Neuron (in vitro differentiated cells): Measurements from ENCODE around the gene NRCAM.
"Not testable (repeated sequence)": the region's sequence is repeated elsewhere in the genome, so short reads cannot be mapped to it uniquely, and the experiment has no call there.

Experiments used
- H2AFZ ChIP-seq: one replicate; pipeline ENCODE4 v1.6.1; 2013; ENCODE audit warnings: low read depth, mild to moderate bottlenecking, inconsistent platforms, low read length, moderate library complexity
- H3K27me3 ChIP-seq: one replicate; pipeline ENCODE4 v1.6.1; 2013; ENCODE audit warnings: low read length; ENCODE audit not compliant: insufficient read depth
- H3K36me3 ChIP-seq: one replicate; pipeline ENCODE4 v1.6.1; 2013; ENCODE audit warnings: low read length; ENCODE audit not compliant: insufficient read depth
- H3K4me1 ChIP-seq: one replicate; pipeline ENCODE4 v1.6.1; 2013; ENCODE audit warnings: low read length; ENCODE audit not compliant: insufficient read depth
- H3K4me3 ChIP-seq: 2 replicates; pipeline ENCODE4 v1.5.1; 2013; ENCODE audit warnings: mild to moderate bottlenecking, low read length, moderate library complexity
- H3K9me3 ChIP-seq: one replicate; pipeline ENCODE4 v1.6.1; 2013; ENCODE audit warnings: low read length

NRCAM gene

GRCh38 chr7:108395426-108395825 lies 60.8 kb downstream of the NRCAM start:
- Histone ChIP-seq H3K27me3 (no peaks in the 10 kb centered on the region), H3K4me1 (peaks cover 12% of the 10 kb centered on the region), H3K36me3 (no peaks in the 10 kb centered on the region), H2AFZ (no peak overlapping the region), H3K9me3 (no peaks in the 10 kb centered on the region), H3K4me3 (no peak overlapping the region)

DNA sequence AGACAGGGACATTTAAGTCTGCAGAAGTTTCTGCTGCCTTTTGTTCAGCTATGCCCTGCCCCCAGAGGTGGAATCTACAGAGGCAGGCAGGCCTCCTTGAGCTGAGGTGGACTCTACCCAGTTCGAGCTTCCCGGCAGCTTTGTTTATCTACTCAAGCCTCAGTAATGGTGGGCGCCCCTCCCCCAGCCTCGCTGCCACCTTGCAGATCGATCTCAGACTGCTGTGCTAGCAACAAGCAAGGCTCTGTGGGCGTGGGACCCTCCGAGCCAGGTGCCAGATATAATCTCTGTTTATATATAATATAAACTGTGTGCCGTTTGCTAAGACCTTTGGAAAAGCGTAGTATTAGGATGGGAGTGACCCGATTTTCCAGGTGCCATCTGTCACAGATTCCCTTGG lies 63.1 kb downstream of the NRCAM start:
- H3K4me3 ChIP-seq, H3K9me3 ChIP-seq, H2AFZ ChIP-seq, H3K27me3 ChIP-seq, H3K36me3 ChIP-seq: not testable (repeated sequence)
- peaks cover 12% of the 10 kb centered on the region for H3K4me1 ChIP-seq

DNA sequence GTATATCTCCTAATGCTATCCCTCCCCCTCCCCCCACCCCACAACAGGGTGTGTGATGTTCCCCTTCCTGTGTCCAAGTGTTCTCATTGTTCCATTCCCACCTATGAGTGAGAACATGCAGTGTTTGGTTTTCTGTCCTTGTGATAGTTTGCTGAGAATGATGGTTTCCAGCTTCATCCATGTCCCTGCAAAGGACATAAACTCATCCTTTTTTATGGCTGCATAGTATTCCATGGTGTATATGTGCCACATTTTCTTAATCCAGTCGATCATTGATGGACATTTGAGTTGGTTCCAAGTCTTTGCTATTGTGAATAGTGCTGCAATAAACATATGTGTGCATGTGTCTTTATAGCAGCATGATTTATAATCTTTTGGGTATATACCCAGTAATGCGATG lies 68.5 kb downstream of the NRCAM start:
- H3K9me3 ChIP-seq, H2AFZ ChIP-seq, H3K36me3 ChIP-seq, H3K4me1 ChIP-seq, H3K27me3 ChIP-seq, H3K4me3 ChIP-seq: not testable (repeated sequence)

DNA sequence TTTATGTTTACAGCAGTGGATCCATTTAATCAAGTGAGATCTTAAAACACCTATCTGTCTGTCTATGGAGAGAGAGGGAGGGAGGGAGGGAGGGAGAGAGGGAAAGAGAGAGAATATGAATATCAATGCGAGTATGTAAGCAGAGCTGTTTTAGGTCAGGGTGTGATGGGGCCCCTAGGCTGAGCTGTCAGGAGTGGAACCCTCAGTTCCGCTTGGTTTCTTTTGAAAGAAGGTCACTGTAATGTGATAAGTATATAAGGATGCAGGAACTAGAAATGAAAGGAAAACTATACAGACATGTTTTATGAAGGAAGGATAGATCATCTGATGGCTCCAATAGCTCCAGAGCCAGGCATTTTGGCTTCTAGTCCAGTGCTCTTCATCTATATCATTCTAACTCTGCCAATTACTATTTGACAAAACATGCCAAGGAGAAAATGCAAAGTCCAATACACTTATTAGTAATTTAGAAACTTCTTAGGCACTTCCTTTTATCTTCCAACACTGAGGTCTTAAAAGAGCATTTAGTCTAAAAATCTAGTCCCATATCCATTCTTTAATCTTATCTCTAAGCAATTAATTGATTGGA lies 70.3 kb downstream of the NRCAM start:
- Histone ChIP-seq H3K27me3 (no peaks in the 10 kb centered on the region), H3K9me3 (no peaks in the 10 kb centered on the region), H3K4me1 (no peaks in the 10 kb centered on the region), H2AFZ (no peak overlapping the region), H3K36me3 (no peaks in the 10 kb centered on the region), H3K4me3 (no peak overlapping the region)

GRCh38 chr7:108384716-108385483 lies 71.3 kb downstream of the NRCAM start:
- H3K4me1 ChIP-seq, result no peaks in the 10 kb centered on the region
- no peaks in the 10 kb centered on the region for H3K9me3 ChIP-seq
- no peak overlapping the region for H3K4me3 ChIP-seq
- no peaks in the 10 kb centered on the region for H3K27me3 ChIP-seq
- no peaks in the 10 kb centered on the region for H3K36me3 ChIP-seq
- H2AFZ ChIP-seq, result no peak overlapping the region

DNA sequence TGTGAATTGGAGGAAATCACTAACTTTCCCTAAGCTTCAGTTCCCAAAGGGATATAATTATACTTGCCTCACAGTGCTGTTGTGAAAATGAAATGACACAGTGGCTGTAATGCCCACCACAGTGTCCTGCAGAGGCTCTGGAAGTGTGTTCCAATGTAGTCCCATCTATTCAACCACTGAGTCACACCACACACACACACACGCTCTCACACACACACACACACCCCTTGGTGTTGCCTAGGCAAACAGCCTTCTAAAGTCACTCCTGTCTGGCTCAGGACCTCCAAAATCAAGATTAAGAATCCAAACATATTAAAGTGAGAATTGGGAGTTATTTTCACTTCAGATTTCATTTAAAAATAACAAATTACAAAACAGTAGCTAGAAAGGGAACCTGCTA lies 73.3 kb downstream of the NRCAM start:
- Histone ChIP-seq H3K4me1 (no peaks in the 10 kb centered on the region), H3K36me3 (no peaks in the 10 kb centered on the region), H3K4me3 (no peak overlapping the region), H3K9me3 (no peaks in the 10 kb centered on the region), H2AFZ (no peak overlapping the region), H3K27me3 (no peaks in the 10 kb centered on the region)

DNA sequence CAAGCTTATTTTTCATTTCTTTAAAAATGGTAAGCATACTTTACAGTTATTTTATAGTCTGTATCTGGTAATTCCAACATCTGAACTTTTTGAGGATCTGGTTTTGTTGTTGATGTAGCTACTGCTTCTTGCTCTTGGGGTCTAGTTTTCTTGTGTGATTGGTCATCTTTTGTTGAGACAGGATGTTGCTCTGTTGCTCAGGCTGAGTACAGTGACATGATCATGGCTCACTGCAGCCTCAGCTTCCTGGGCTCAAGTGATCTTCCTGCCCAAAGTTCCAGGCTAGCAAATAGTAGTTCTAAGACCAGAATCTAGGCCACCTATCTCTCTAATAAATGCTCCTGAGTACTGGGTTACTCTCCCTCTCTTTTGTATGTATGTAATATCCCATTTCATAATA lies 75.7 kb downstream of the NRCAM start:
- H3K9me3 ChIP-seq, result no peaks in the 10 kb centered on the region
- H2AFZ ChIP-seq, result no peak overlapping the region
- no peaks in the 10 kb centered on the region for H3K4me1 ChIP-seq
- H3K36me3 ChIP-seq, result no peaks in the 10 kb centered on the region
- no peaks in the 10 kb centered on the region for H3K27me3 ChIP-seq
- no peak overlapping the region for H3K4me3 ChIP-seq

DNA sequence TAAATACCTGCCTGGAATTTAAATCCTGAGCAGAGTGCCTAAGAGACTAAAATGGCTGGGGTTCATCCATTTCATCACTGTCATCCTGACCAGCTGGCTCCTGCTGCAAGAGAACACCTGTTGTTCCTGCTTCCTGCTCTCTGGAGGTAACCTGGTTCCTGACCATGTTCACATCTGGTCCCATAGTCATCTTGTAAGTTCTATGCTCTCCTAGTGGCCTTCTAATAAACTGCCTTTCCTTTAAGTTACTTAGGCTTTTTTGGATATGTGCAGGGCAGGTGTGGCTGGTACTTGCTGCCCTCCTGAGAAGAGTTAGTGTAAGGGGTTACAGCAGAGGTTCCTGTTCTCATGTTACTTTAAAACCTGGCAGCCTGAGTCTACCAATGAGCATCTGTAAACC lies 80.0 kb downstream of the NRCAM start:
- Histone ChIP-seq H3K4me1 (peaks cover 1% of the 10 kb centered on the region), H2AFZ (no peak overlapping the region), H3K36me3 (no peaks in the 10 kb centered on the region), H3K4me3 (no peak overlapping the region), H3K9me3 (no peaks in the 10 kb centered on the region), H3K27me3 (no peaks in the 10 kb centered on the region)

DNA sequence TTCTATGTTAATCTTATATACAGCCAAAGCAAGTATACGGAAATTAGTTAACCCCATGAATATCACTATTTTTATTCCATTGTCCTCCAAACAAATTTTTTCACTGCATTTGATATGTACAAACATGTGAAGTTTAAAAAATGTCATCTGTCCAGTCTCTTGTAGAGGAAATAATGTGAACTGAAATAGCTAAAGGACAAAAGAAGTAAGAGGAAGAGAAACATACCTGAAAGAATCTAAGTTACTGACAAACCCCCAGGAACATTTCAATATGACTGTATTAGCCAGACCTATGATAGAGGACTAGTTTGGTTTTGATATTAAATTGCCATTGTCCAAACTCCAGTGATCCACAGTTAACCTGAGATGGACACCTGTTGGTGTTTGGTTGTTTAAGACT lies 80.6 kb downstream of the NRCAM start:
- Histone ChIP-seq H3K4me1 (peaks cover 3% of the 10 kb centered on the region), H3K9me3 (no peaks in the 10 kb centered on the region), H3K36me3 (no peaks in the 10 kb centered on the region), H3K27me3 (no peaks in the 10 kb centered on the region), H3K4me3 (no peak overlapping the region), H2AFZ (no peak overlapping the region)

DNA sequence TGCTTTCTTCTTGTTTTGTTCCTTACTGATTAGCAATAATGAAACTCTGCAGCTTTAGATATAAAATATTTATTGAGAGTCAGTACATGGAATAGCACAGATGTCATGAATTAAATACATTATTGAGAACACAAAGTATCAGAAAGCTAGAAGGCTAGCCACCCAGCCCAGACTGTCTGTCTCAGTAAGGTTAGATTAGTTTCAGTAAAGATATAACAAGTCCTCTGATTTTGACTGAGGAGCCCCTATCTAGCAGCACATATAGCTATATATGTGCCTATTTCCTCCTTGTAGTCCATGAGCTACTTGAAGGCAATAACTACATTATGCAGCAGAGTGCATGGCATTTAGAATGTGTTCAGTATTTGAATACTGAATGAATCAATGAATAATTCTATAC lies 81.3 kb downstream of the NRCAM start:
- H3K4me3 ChIP-seq, result no peak overlapping the region
- no peaks in the 10 kb centered on the region for H3K36me3 ChIP-seq
- H3K4me1 ChIP-seq, result peaks cover 3% of the 10 kb centered on the region
- H3K27me3 ChIP-seq, result no peaks in the 10 kb centered on the region
- H3K9me3 ChIP-seq, result no peaks in the 10 kb centered on the region
- H2AFZ ChIP-seq, result no peak overlapping the region

- Histone ChIP-seq H2AFZ (no peak overlapping the region), H3K27me3 (no peaks in the 10 kb centered on the region), H3K9me3 (no peaks in the 10 kb centered on the region), H3K4me1 (peaks cover 5% of the 10 kb centered on the region), H3K36me3 (no peaks in the 10 kb centered on the region), H3K4me3 (no peak overlapping the region)
Measured at GRCh38 chr7:108372618-108373017, 83.6 kb downstream of the NRCAM start.

- no peaks in the 10 kb centered on the region for H3K9me3 ChIP-seq
- H3K4me3 ChIP-seq, result no peak overlapping the region
- no peak overlapping the region for H2AFZ ChIP-seq
- H3K36me3 ChIP-seq, result no peaks in the 10 kb centered on the region
- no peaks in the 10 kb centered on the region for H3K27me3 ChIP-seq
- H3K4me1 ChIP-seq, result peaks cover 5% of the 10 kb centered on the region
Measured at GRCh38 chr7:108370616-108371015, 85.6 kb downstream of the NRCAM start.

GRCh38 chr7:108368466-108368865 lies 87.8 kb downstream of the NRCAM start:
- H3K36me3 ChIP-seq, result no peaks in the 10 kb centered on the region
- no peaks in the 10 kb centered on the region for H3K27me3 ChIP-seq
- H3K9me3 ChIP-seq, result no peaks in the 10 kb centered on the region
- H3K4me3 ChIP-seq, result no peak overlapping the region
- H3K4me1 ChIP-seq, result peaks cover 5% of the 10 kb centered on the region
- H2AFZ ChIP-seq, result no peak overlapping the region

GRCh38 chr7:108367946-108368345 lies 88.3 kb downstream of the NRCAM start:
- no peak overlapping the region for H2AFZ ChIP-seq
- no peaks in the 10 kb centered on the region for H3K27me3 ChIP-seq
- H3K9me3 ChIP-seq, result no peaks in the 10 kb centered on the region
- no peaks in the 10 kb centered on the region for H3K36me3 ChIP-seq
- H3K4me3 ChIP-seq, result no peak overlapping the region
- H3K4me1 ChIP-seq, result peaks cover 5% of the 10 kb centered on the region
